A549 (cell line): ENCODE results near the gene C5orf63.

Source experiments
- EP300 ChIP-seq, 2 experiments: fragments of >200 bp; sonication (Bioruptor Twin); formaldehyde crosslinking; IDR thresholded peaks; 2 replicates in 1 of 2; 3 replicates in 1 of 2; pipeline ENCODE4 v1.6.1; 2016 to 2017
- ESRRA ChIP-seq: fragments of 150-350 bp; IDR thresholded peaks from 2 replicates; pipeline ENCODE4 v1.6.1; 2014; ENCODE audit warnings: mild to moderate bottlenecking, low read length, borderline replicate concordance
- HOXA7 ChIP-seq: fragments of 250-450 bp; sonication (Bioruptor Pico); IDR thresholded peaks from 2 replicates; pipeline ENCODE4 v1.5.0; 2020; ENCODE audit warnings: mild to moderate bottlenecking, moderate library complexity
- JUNB ChIP-seq: fragments of >200 bp; sonication (Bioruptor Twin); formaldehyde crosslinking; IDR thresholded peaks from 2 replicates; pipeline ENCODE4 v1.6.1; 2016
- KDM1A ChIP-seq: fragments of 200-600 bp; sonication (generic); IDR thresholded peaks from 2 replicates; pipeline ENCODE4 v1.6.1; 2016; ENCODE audit warnings: low read depth, mild to moderate bottlenecking
- MAZ ChIP-seq: fragments of 150-350 bp; IDR thresholded peaks from 2 replicates; pipeline ENCODE4 v1.6.1; 2014; ENCODE audit warnings: antibody characterized with exemption, low read depth, low read length, borderline replicate concordance
- POLR2A ChIP-seq: IDR thresholded peaks from 2 replicates; pipeline ENCODE4 v1.6.1; 2012; ENCODE audit warnings: mild to moderate bottlenecking, low read length
- RAD21 ChIP-seq, 2 experiments: fragments of >200 bp in 1 of 2; sonication (Bioruptor Twin) in 1 of 2; formaldehyde crosslinking in 1 of 2; IDR thresholded peaks in 1 of 2; conservative IDR thresholded peaks in 1 of 2; 2 replicates in 1 of 2; 3 replicates in 1 of 2; pipeline ENCODE4 v1.6.1; 2012 to 2018; ENCODE audit warnings: inconsistent platforms in 1 of 2
- RCOR1 ChIP-seq: fragments of 150-350 bp; IDR thresholded peaks from 2 replicates; pipeline ENCODE4 v1.6.1; 2014; ENCODE audit warnings: antibody characterized with exemption, low read length, low read depth
- ZFP36 ChIP-seq: fragments of 450-650 bp; IDR thresholded peaks from 2 replicates; pipeline ENCODE4 v1.6.1; 2014; ENCODE audit warnings: borderline replicate concordance; ENCODE audit not compliant: partially characterized antibody
- TF ChIP-seq, protein P1 (sequence below): fragments of >200 bp; sonication (Bioruptor Twin); formaldehyde crosslinking; IDR thresholded peaks from 3 replicates; pipeline ENCODE4 v1.5.1; 2016

GRCh38 chr5:127014573-127014972, 58.7 kb downstream of the C5orf63 start:
- TF ChIP-seq ESRRA = no peak
- TF ChIP-seq, protein P1, sequence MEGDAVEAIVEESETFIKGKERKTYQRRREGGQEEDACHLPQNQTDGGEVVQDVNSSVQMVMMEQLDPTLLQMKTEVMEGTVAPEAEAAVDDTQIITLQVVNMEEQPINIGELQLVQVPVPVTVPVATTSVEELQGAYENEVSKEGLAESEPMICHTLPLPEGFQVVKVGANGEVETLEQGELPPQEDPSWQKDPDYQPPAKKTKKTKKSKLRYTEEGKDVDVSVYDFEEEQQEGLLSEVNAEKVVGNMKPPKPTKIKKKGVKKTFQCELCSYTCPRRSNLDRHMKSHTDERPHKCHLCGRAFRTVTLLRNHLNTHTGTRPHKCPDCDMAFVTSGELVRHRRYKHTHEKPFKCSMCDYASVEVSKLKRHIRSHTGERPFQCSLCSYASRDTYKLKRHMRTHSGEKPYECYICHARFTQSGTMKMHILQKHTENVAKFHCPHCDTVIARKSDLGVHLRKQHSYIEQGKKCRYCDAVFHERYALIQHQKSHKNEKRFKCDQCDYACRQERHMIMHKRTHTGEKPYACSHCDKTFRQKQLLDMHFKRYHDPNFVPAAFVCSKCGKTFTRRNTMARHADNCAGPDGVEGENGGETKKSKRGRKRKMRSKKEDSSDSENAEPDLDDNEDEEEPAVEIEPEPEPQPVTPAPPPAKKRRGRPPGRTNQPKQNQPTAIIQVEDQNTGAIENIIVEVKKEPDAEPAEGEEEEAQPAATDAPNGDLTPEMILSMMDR = no peak
- TF ChIP-seq POLR2A = no peak
- no peak for TF ChIP-seq ZFP36
- no peak for TF ChIP-seq EP300 (IDR thresholded peaks at IDR 0.05)
- no peak for TF ChIP-seq RAD21 (conservative IDR thresholded peaks at IDR 0.05 in 1 of 2, IDR thresholded peaks at IDR 0.05 in 1 of 2)
- TF ChIP-seq KDM1A = no peak
- no peak for TF ChIP-seq JUNB
- no peak for TF ChIP-seq MAZ
- no peak for TF ChIP-seq RCOR1
- no peak for TF ChIP-seq HOXA7 (CRISPR knock-in tag)
